Keratinocyte (primary cell): ENCODE measurements around the gene SIK3. TPM values are rescaled to one million over a fixed set of nuclear protein-coding genes. Genes with fewer than 3 reads are reported as not detected.

Source experiments
- DNase-seq: peaks from one replicate; pipeline ENCODE4 v3.0.0-alpha.2; 2011; ENCODE audit warnings: low read depth, missing footprints, low spot score
- FAIRE-seq: peaks from 2 replicates; lab custom pipeline; 2011; peaks lifted over from hg19 to GRCh38; lab: Jason Lieb, UNC
- H2AFZ ChIP-seq: 2 replicates; pipeline ENCODE4 v1.6.0; 2012; ENCODE audit warnings: low read length, control low read depth, inconsistent platforms; ENCODE audit not compliant: control insufficient read depth
- H3K27ac ChIP-seq: 2 replicates; pipeline ENCODE4 v1.5.1; 2011; ENCODE audit warnings: low read length; ENCODE audit not compliant: control insufficient read depth, insufficient read depth
- H3K27me3 ChIP-seq: 3 replicates; pipeline ENCODE4 v1.6.0; 2011; ENCODE audit warnings: low read length; ENCODE audit not compliant: control insufficient read depth, insufficient read depth; ENCODE audit errors: extremely low read depth
- H3K36me3 ChIP-seq, 2 experiments: 2 replicates in 1 of 2; 3 replicates in 1 of 2; pipeline ENCODE4 v1.5.1; 2011; ENCODE audit warnings: low read length in 2 of 2, mild to moderate bottlenecking in 1 of 2; ENCODE audit not compliant: control insufficient read depth in 2 of 2, insufficient read depth in 2 of 2; ENCODE audit errors: extremely low read depth in 1 of 2
- H3K4me1 ChIP-seq: 3 replicates; pipeline ENCODE4 v1.5.1; 2011; ENCODE audit warnings: low read length; ENCODE audit not compliant: control insufficient read depth, insufficient read depth; ENCODE audit errors: extremely low read depth
- H3K4me2 ChIP-seq: 3 replicates; pipeline ENCODE4 v1.6.0; 2011; ENCODE audit warnings: low read depth, low read length; ENCODE audit not compliant: control insufficient read depth, insufficient read depth; ENCODE audit errors: extremely low read depth
- H3K4me3 ChIP-seq, 3 experiments: fragments of 200-600 bp in 1 of 3; sonication (generic) in 1 of 3; 2 replicates in 2 of 3; 3 replicates in 1 of 3; pipeline ENCODE4 v1.5.1; 2011 to 2016; ENCODE audit warnings: low read length in 3 of 3, mild to moderate bottlenecking in 3 of 3, control low read depth in 2 of 3, inconsistent platforms in 1 of 3, low read depth in 1 of 3, mixed read lengths in 1 of 3, mixed run types in 1 of 3, moderate library complexity in 1 of 3; ENCODE audit not compliant: control insufficient read depth in 2 of 3, insufficient read depth in 2 of 3; ENCODE audit errors: extremely low read depth in 1 of 3
- H3K79me2 ChIP-seq: 2 replicates; pipeline ENCODE4 v1.6.0; 2012; ENCODE audit warnings: low read length; ENCODE audit not compliant: control insufficient read depth, insufficient read depth
- H3K9ac ChIP-seq: 3 replicates; pipeline ENCODE4 v1.6.0; 2011; ENCODE audit warnings: low read length; ENCODE audit not compliant: control insufficient read depth, insufficient read depth; ENCODE audit errors: extremely low read depth
- H3K9me1 ChIP-seq: 3 replicates; pipeline ENCODE4 v1.6.0; 2011; ENCODE audit warnings: low read length; ENCODE audit not compliant: control insufficient read depth, insufficient read depth; ENCODE audit errors: extremely low read depth
- H3K9me3 ChIP-seq: 2 replicates; pipeline ENCODE4 v1.5.1; 2012; ENCODE audit warnings: low read depth, low read length; ENCODE audit not compliant: control insufficient read depth
- H4K20me1 ChIP-seq: 3 replicates; pipeline ENCODE4 v1.6.0; 2011; ENCODE audit warnings: low read length; ENCODE audit not compliant: control insufficient read depth, insufficient read depth; ENCODE audit errors: extremely low read depth
- CTCF ChIP-seq, 3 experiments: IDR thresholded peaks in 1 of 3; conservative IDR thresholded peaks in 1 of 3; optimal IDR thresholded peaks in 1 of 3; 2 replicates in 2 of 3; 3 replicates in 1 of 3; pipeline versions ENCODE3 to v1.5.1; 2011; ENCODE audit warnings: low read length in 3 of 3, mild to moderate bottlenecking in 3 of 3, moderate library complexity in 2 of 3, control low read depth in 1 of 3, inconsistent platforms in 1 of 3; ENCODE audit not compliant: insufficient read depth in 2 of 3; ENCODE audit errors: extremely low read depth in 1 of 3
- EZH2 ChIP-seq: IDR thresholded peaks from one replicate; pipeline ENCODE4 v1.6.1; 2012; ENCODE audit warnings: inconsistent platforms, mild to moderate bottlenecking, low read length, moderate library complexity
- dilution Hi-C: fragments of 300-500 bp; cut with MboI; formaldehyde crosslinking; loops from one replicate; pipeline ENCODE4 v1.7.0; 2020; ENCODE audit warnings: low sequenced_read_pairs; ENCODE audit not compliant: extremely low pct_ligation_motif_present
- polyA plus RNA-seq, 5 experiments: library from polyadenylated mRNA; depleted of rRNA in 3 of 5; stranded (reverse) in 3 of 5; stranded (forward) in 1 of 5; unstranded in 1 of 5; fragments of >200 nt; gene quantifications; 1 replicate in 1 of 5; 2 replicates in 3 of 5; 3 replicates in 1 of 5; pipeline versions ENCODE4 v1.2.1 to v1.2.3, GENCODE V29; 2011 to 2012; ENCODE audit warnings: missing spikeins in 2 of 5, low read depth in 1 of 5, low replicate concordance in 1 of 5

The SIK3 gene
- polyA plus RNA-seq, 1 donor (not counting 4 experiments of a cell fraction or from before 2014, with no cell fraction given), result 8.2 TPM

GRCh38 chr11:116860303-116860702 lies 237.9 kb downstream of the SIK3 start:
- no peak overlapping the region for H3K9ac ChIP-seq
- no peaks in the 10 kb centered on the region for H3K9me1 ChIP-seq
- H2AFZ ChIP-seq, result no peak overlapping the region
- FAIRE-seq (no peak), DNase-seq (no peak)
- H3K4me1 ChIP-seq, result peaks cover 19% of the 10 kb centered on the region
- H3K36me3 ChIP-seq, result peaks cover 15 to 20% of the 10 kb centered on the region in 2 experiments
- no peak overlapping the region for H3K27ac ChIP-seq
- TF ChIP-seq CTCF (optimal IDR thresholded peaks at IDR 0.05 in 1 of 3, IDR thresholded peaks at IDR 0.05 in 1 of 3, conservative IDR thresholded peaks at IDR 0.05 in 1 of 3; ENCODE audit: extremely low read depth in 1 of 3, insufficient read depth in 2 of 3, low read length in 3 of 3), result no peak
- TF ChIP-seq EZH2, result no peak
- no peaks in the 10 kb centered on the region for H3K9me3 ChIP-seq
- H3K27me3 ChIP-seq, result no peaks in the 10 kb centered on the region
- no peaks in the 10 kb centered on the region for H3K79me2 ChIP-seq
- dilution Hi-C loops, result no loop called here
- no peak overlapping the region for H3K4me2 ChIP-seq
- H3K4me3 ChIP-seq, result no peak overlapping the region
- no peaks in the 10 kb centered on the region for H4K20me1 ChIP-seq

- dilution Hi-C loops, result no loop called here
- H3K36me3 ChIP-seq, result peaks cover 10 to 17% of the 10 kb centered on the region in 2 experiments
- H4K20me1 ChIP-seq, result no peaks in the 10 kb centered on the region
- H3K9ac ChIP-seq, result no peak overlapping the region
- no peak overlapping the region for H3K27ac ChIP-seq
- FAIRE-seq (no peak), DNase-seq (no peak)
- H3K4me3 ChIP-seq, result no peak overlapping the region
- no peak overlapping the region for H2AFZ ChIP-seq
- no peak overlapping the region for H3K4me2 ChIP-seq
- peaks cover 27% of the 10 kb centered on the region for H3K4me1 ChIP-seq
- H3K9me1 ChIP-seq, result no peaks in the 10 kb centered on the region
- H3K9me3 ChIP-seq, result no peaks in the 10 kb centered on the region
- TF ChIP-seq EZH2 (no peak), CTCF (optimal IDR thresholded peaks at IDR 0.05 in 1 of 3, IDR thresholded peaks at IDR 0.05 in 1 of 3, conservative IDR thresholded peaks at IDR 0.05 in 1 of 3; ENCODE audit: extremely low read depth in 1 of 3, insufficient read depth in 2 of 3, low read length in 3 of 3) (no peak)
- no peaks in the 10 kb centered on the region for H3K79me2 ChIP-seq
- no peaks in the 10 kb centered on the region for H3K27me3 ChIP-seq
Measured at GRCh38 chr11:116859175-116859574, 239.1 kb downstream of the SIK3 start.
